Measurements from ENCODE around the gene THAP9.
"Not testable (repeated sequence)": the region's sequence is repeated elsewhere in the genome, so short reads cannot be mapped to it uniquely, and the experiment has no call there.

Gene THAP9

GRCh38 chr4:82905205-82905604, 4.7 kb downstream of the THAP9 start:
- no peak for DNase-seq (ENCODE audit: extremely low read depth, low read depth)
- no peak for TF ChIP-seq CTCF (IDR thresholded peaks at IDR 0.05; ENCODE audit: low read depth, low read length, missing control alignments)
- H3K4me3 ChIP-seq (replicated peaks; ENCODE audit: low read depth, low read length): no peak overlapping the region

DNA sequence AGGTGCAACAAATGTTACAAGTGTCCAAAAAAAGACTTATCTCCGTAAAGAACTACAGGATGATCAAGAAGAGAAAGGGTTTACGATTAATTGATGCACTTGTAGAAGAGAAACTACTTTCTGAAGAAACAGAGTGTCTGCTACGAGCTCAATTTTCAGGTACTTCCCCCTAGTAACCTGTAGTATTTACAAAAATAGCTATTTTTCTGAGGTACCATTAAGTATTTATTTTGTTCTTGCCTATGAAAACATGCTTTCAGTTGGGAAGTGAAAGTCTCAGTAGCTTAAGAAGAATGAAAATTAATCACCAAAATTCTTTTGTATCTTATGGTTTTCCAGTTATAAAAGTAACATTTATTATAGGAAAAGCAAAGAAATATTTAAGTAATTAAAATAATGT, 5.9 kb downstream of the THAP9 start:
- H3K4me3 ChIP-seq (replicated peaks; ENCODE audit: low read depth, low read length): no peak overlapping the region
- DNase-seq (ENCODE audit: extremely low read depth, low read depth): no peak
- no peak for TF ChIP-seq CTCF (IDR thresholded peaks at IDR 0.05; ENCODE audit: low read depth, low read length, missing control alignments)

GRCh38 chr4:82909326-82909725, 8.8 kb downstream of the THAP9 start:
- DNase-seq (ENCODE audit: extremely low read depth, low read depth): no peak
- H3K4me3 ChIP-seq (replicated peaks; ENCODE audit: low read depth, low read length): no peak overlapping the region
- no peak for TF ChIP-seq CTCF (IDR thresholded peaks at IDR 0.05; ENCODE audit: low read depth, low read length, missing control alignments)

DNA sequence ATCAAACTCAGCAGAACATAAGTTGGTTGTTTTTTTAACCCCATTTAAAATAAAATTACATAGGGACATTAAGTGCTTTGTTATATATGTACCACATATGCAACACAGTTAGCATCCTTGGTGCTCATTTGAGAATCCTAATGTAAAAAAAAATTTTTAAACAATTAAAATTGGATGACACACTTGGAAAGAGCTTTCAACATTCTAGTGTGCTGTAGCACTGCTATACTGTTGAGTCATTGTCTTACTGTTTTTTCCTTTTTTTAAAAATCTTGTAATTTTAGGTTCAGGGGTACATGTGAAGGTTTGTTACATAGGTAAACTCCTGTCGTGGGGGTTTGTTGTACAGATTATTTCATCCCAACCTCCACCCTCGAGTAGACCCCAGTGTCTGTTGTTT, 12.8 kb downstream of the THAP9 start:
- no peak for DNase-seq (ENCODE audit: extremely low read depth, low read depth)
- no peak overlapping the region for H3K4me3 ChIP-seq (replicated peaks; ENCODE audit: low read depth, low read length)
- no peak for TF ChIP-seq CTCF (IDR thresholded peaks at IDR 0.05; ENCODE audit: low read depth, low read length, missing control alignments)

- DNase-seq (ENCODE audit: extremely low read depth, low read depth); H3K4me3 ChIP-seq (replicated peaks; ENCODE audit: low read depth, low read length): not testable (repeated sequence)
These were observed 13.4 kb downstream of the THAP9 start for GRCh38 chr4:82913968-82914367.

GRCh38 chr4:82918091-82918490, 17.6 kb downstream of the THAP9 start:
- H3K4me3 ChIP-seq (replicated peaks; ENCODE audit: low read depth, low read length): no peak overlapping the region
- no peak for TF ChIP-seq CTCF (IDR thresholded peaks at IDR 0.05; ENCODE audit: low read depth, low read length, missing control alignments)
- DNase-seq (ENCODE audit: extremely low read depth, low read depth): no peak

GRCh38 chr4:82919386-82919785, 18.9 kb downstream of the THAP9 start:
- no peak overlapping the region for H3K4me3 ChIP-seq (replicated peaks; ENCODE audit: low read depth, low read length)
- no peak for TF ChIP-seq CTCF (IDR thresholded peaks at IDR 0.05; ENCODE audit: low read depth, low read length, missing control alignments)
- DNase-seq (ENCODE audit: extremely low read depth, low read depth): no peak
